GM19043 (cell line): ENCODE measurements around the gene ARHGAP24.

Experiments
- ATAC-seq: cut with Tn5 transposase; IDR thresholded peaks from one replicate; pipeline ENCODE4 v1.9.1; 2021; ENCODE audit warnings: low read depth; ENCODE audit not compliant: unreplicated experiment

The ARHGAP24 gene

GRCh38 chr4:85684676-85685075, 209.7 kb downstream of the ARHGAP24 start:
- ATAC-seq, result no peak

- ATAC-seq, result no peak
Measured at GRCh38 chr4:85686398-85686797, 211.4 kb downstream of the ARHGAP24 start.

GRCh38 chr4:85688055-85688740, 213.2 kb downstream of the ARHGAP24 start:
- ATAC-seq, result peak; percentile 50

GRCh38 chr4:85696661-85697060, 221.7 kb downstream of the ARHGAP24 start:
- no peak for ATAC-seq

GRCh38 chr4:85697854-85698253, 222.9 kb downstream of the ARHGAP24 start:
- ATAC-seq, result no peak

GRCh38 chr4:85700362-85700761, 225.4 kb downstream of the ARHGAP24 start:
- ATAC-seq, result no peak

- peak; percentile 98 for ATAC-seq
Measured at GRCh38 chr4:85701861-85702321, 226.9 kb downstream of the ARHGAP24 start.

GRCh38 chr4:85703096-85703495, 228.1 kb downstream of the ARHGAP24 start:
- ATAC-seq, result no peak

GRCh38 chr4:85707611-85708010, 232.7 kb downstream of the ARHGAP24 start:
- peak; percentile 68 for ATAC-seq

- ATAC-seq, result no peak
Measured at GRCh38 chr4:85708468-85708867, 233.5 kb downstream of the ARHGAP24 start.

GRCh38 chr4:85713005-85713404, 238.1 kb downstream of the ARHGAP24 start:
- ATAC-seq, result no peak

- ATAC-seq, result no peak
Measured at GRCh38 chr4:85715991-85716737, 241.2 kb downstream of the ARHGAP24 start.

GRCh38 chr4:85717351-85717750, 242.4 kb downstream of the ARHGAP24 start:
- no peak for ATAC-seq

- ATAC-seq, result no peak
Measured at GRCh38 chr4:85717847-85718246, 242.9 kb downstream of the ARHGAP24 start.

GRCh38 chr4:85720735-85721134, 245.8 kb downstream of the ARHGAP24 start:
- no peak for ATAC-seq

- ATAC-seq, result no peak
Measured at GRCh38 chr4:85722401-85722800, 247.5 kb downstream of the ARHGAP24 start.

- no peak for ATAC-seq
Measured at GRCh38 chr4:85722807-85723206, 247.9 kb downstream of the ARHGAP24 start.

- ATAC-seq, result peak; percentile 61
Measured at GRCh38 chr4:85724791-85725563, 250.0 kb downstream of the ARHGAP24 start.

GRCh38 chr4:85725721-85726170, 250.8 kb downstream of the ARHGAP24 start:
- peak; percentile 79 for ATAC-seq

- ATAC-seq, result no peak
Measured at GRCh38 chr4:85726555-85726954, 251.6 kb downstream of the ARHGAP24 start.

- no peak for ATAC-seq
Measured at GRCh38 chr4:85728464-85728863, 253.5 kb downstream of the ARHGAP24 start.
